Measurements from ENCODE around the gene RSPRY1. TPM values are rescaled to one million over a fixed set of nuclear protein-coding genes. Genes with fewer than 3 reads are reported as not detected.

RSPRY1 gene
- total RNA-seq, 6 experiments from 2014 or later = 38.8 to 51.9 (median 47.7) TPM

GRCh38 chr16:57155702-57156350, 30.3 kb upstream of the RSPRY1 start:
- no peaks in the 10 kb centered on the region for H3K4me1 Mint-ChIP-seq (ENCODE audit: low read depth)
- no peak for TF ChIP-seq CTCF (IDR thresholded peaks at IDR 0.05)
- H3K36me3 Mint-ChIP-seq (ENCODE audit: low read depth) = peaks cover 16% of the 10 kb centered on the region; the same call in 1 of the 2 replicates
- H3K9me3 Mint-ChIP-seq = no peaks in the 10 kb centered on the region
- no peak overlapping the region for H3K4me3 Mint-ChIP-seq
- DNase-seq = no peak
- H3K27me3 Mint-ChIP-seq (ENCODE audit: insufficient read depth) = peaks cover 2% of the 10 kb centered on the region; the same call in 1 of the 2 replicates
- no peak overlapping the region for H3K27ac Mint-ChIP-seq

GRCh38 chr16:57156351-57156703, 29.8 kb upstream of the RSPRY1 start:
- Mint-ChIP-seq H3K27ac (no peak overlapping the region), H3K4me1 (ENCODE audit: low read depth) (no peaks in the 10 kb centered on the region), H3K9me3 (no peaks in the 10 kb centered on the region), H3K27me3 (ENCODE audit: insufficient read depth) (peaks cover 2% of the 10 kb centered on the region; the same call in 1 of the 2 replicates), H3K36me3 (ENCODE audit: low read depth) (peaks cover 16% of the 10 kb centered on the region; the same call in 1 of the 2 replicates), H3K4me3 (no peak overlapping the region)
- DNase-seq = no peak
- TF ChIP-seq CTCF (IDR thresholded peaks at IDR 0.05) = no peak

- TF ChIP-seq CTCF (IDR thresholded peaks at IDR 0.05) = no peak
- peaks cover 2% of the 10 kb centered on the region; the same call in 1 of the 2 replicates for H3K27me3 Mint-ChIP-seq (ENCODE audit: insufficient read depth)
- no peak overlapping the region for H3K27ac Mint-ChIP-seq
- no peaks in the 10 kb centered on the region for H3K4me1 Mint-ChIP-seq (ENCODE audit: low read depth)
- no peak overlapping the region for H3K4me3 Mint-ChIP-seq
- H3K36me3 Mint-ChIP-seq (ENCODE audit: low read depth) = peaks cover 16% of the 10 kb centered on the region; the same call in 1 of the 2 replicates
- no peaks in the 10 kb centered on the region for H3K9me3 Mint-ChIP-seq
- DNase-seq = no peak
Observed at GRCh38 chr16:57157533-57157932, 28.6 kb upstream of the RSPRY1 start.

GRCh38 chr16:57159447-57159846, 26.7 kb upstream of the RSPRY1 start:
- TF ChIP-seq CTCF (IDR thresholded peaks at IDR 0.05) = no peak
- Mint-ChIP-seq H3K4me3 (no peak overlapping the region), H3K4me1 (ENCODE audit: low read depth) (no peaks in the 10 kb centered on the region), H3K27me3 (ENCODE audit: insufficient read depth) (no peaks in the 10 kb centered on the region), H3K27ac (no peak overlapping the region), H3K36me3 (ENCODE audit: low read depth) (peaks cover 10% of the 10 kb centered on the region; the same call in 1 of the 2 replicates), H3K9me3 (no peaks in the 10 kb centered on the region)
- DNase-seq = no peak

GRCh38 chr16:57163842-57164241, 22.3 kb upstream of the RSPRY1 start:
- Mint-ChIP-seq H3K4me1 (ENCODE audit: low read depth) (no peaks in the 10 kb centered on the region), H3K36me3 (ENCODE audit: low read depth) (peaks cover 6% of the 10 kb centered on the region), H3K9me3 (no peaks in the 10 kb centered on the region), H3K27me3 (ENCODE audit: insufficient read depth) (no peaks in the 10 kb centered on the region), H3K27ac (no peak overlapping the region), H3K4me3 (no peak overlapping the region)
- no peak for DNase-seq
- TF ChIP-seq CTCF (IDR thresholded peaks at IDR 0.05) = no peak

Data from HFFc6 (cell line).